IMR-90 (cell line): ENCODE measurements around the gene EYS. TPM values are rescaled to one million over a fixed set of nuclear protein-coding genes. Genes with fewer than 3 reads are reported as not detected.

ENCODE experiments used
- ATAC-seq: fragments of 200-7000 bp; cut with Tn5 transposase; 2 replicates; pipeline ENCODE4 v1.9.1; 2020; ENCODE audit warnings: low read depth, mild to moderate bottlenecking, moderate library complexity
- BruUV-seq: library from RNA; stranded (reverse); fragments of 400-500 nt; replicated peaks from 2 replicates; lab custom pipeline; 2021; lab: Mats Ljungman, UMichigan
- CTCF ChIA-PET: fragments of 300-600 bp; formaldehyde crosslinking; extraction: SDS; loops from one replicate; lab custom pipeline; 2021; ENCODE audit warnings: antibody characterized with exemption; lab: Yijun Ruan, JAX
- POLR2A ChIA-PET: fragments of 300-600 bp; sonication (Branson Sonifier 250); formaldehyde crosslinking; loops from one replicate; lab custom pipeline; 2022; ENCODE audit warnings: antibody characterized with exemption; ENCODE audit not compliant: unreplicated experiment; lab: Charles Lee
- DNase-seq: peaks from one replicate; pipeline ENCODE4 v3.0.0; 2013
- H2AFZ ChIP-seq: replicated peaks from 2 replicates; pipeline ENCODE3; 2013; ENCODE audit warnings: low read length, mild to moderate bottlenecking; ENCODE audit not compliant: poor library complexity
- H2AK5ac ChIP-seq: 2 replicates; pipeline ENCODE4 v1.6.1; 2013; ENCODE audit warnings: low read depth, low read length, inconsistent platforms
- H2AK9ac ChIP-seq: replicated peaks from 2 replicates; pipeline ENCODE3; 2013; ENCODE audit warnings: mild to moderate bottlenecking, low read depth, low read length, moderate library complexity; ENCODE audit not compliant: poor library complexity
- H2BK120ac ChIP-seq: 2 replicates; pipeline ENCODE4 v1.6.1; 2013; ENCODE audit warnings: low read depth, low read length, inconsistent platforms
- H2BK15ac ChIP-seq: 3 replicates; pipeline ENCODE4 v1.6.1; 2013; ENCODE audit warnings: low read depth, low read length, inconsistent platforms
- H2BK20ac ChIP-seq: 2 replicates; pipeline ENCODE4 v1.6.1; 2013; ENCODE audit warnings: low read depth, mild to moderate bottlenecking, inconsistent platforms, low read length, moderate library complexity
- H2BK5ac ChIP-seq: 2 replicates; pipeline ENCODE4 v1.6.1; 2013; ENCODE audit warnings: mild to moderate bottlenecking, low read depth, low read length, inconsistent platforms; ENCODE audit not compliant: poor library complexity, severe bottlenecking
- H3K14ac ChIP-seq: replicated peaks from 2 replicates; pipeline ENCODE4 v1.6.1; 2013; ENCODE audit warnings: low read depth, low read length, inconsistent platforms
- H3K18ac ChIP-seq: 2 replicates; pipeline ENCODE4 v1.6.1; 2013; ENCODE audit warnings: low read depth, low read length, control low read depth
- H3K23ac ChIP-seq: 2 replicates; pipeline ENCODE4 v1.6.1; 2013; ENCODE audit warnings: low read depth, low read length, inconsistent platforms
- H3K27ac ChIP-seq: 2 replicates; pipeline ENCODE4 v1.5.1; 2013; ENCODE audit warnings: mild to moderate bottlenecking, control low read depth, low read length; ENCODE audit not compliant: insufficient read depth
- H3K27me3 ChIP-seq: 2 replicates; pipeline ENCODE4 v1.6.1; 2013; ENCODE audit warnings: low read length; ENCODE audit not compliant: control insufficient read depth, insufficient read depth
- H3K36me3 ChIP-seq: 2 replicates; pipeline ENCODE4 v1.6.1; 2013; ENCODE audit warnings: low read length, mixed read lengths; ENCODE audit not compliant: control insufficient read depth, insufficient read depth
- H3K4ac ChIP-seq: 2 replicates; pipeline ENCODE4 v1.6.1; 2013; ENCODE audit warnings: low read depth, low read length, inconsistent platforms
- H3K4me1 ChIP-seq: 2 replicates; pipeline ENCODE4 v1.6.1; 2013; ENCODE audit warnings: low read length, mixed read lengths; ENCODE audit not compliant: control insufficient read depth, insufficient read depth
- H3K4me2 ChIP-seq: 2 replicates; pipeline ENCODE4 v1.6.1; 2013; ENCODE audit warnings: low read depth, mild to moderate bottlenecking, control low read depth, low read length, moderate library complexity
- H3K4me3 ChIP-seq: 2 replicates; pipeline ENCODE4 v1.5.1; 2013; ENCODE audit warnings: low read depth, mild to moderate bottlenecking, control low read depth, low read length, moderate library complexity; ENCODE audit not compliant: insufficient read depth
- H3K56ac ChIP-seq: 2 replicates; pipeline ENCODE4 v1.6.1; 2013; ENCODE audit warnings: low read length, inconsistent platforms; ENCODE audit not compliant: insufficient read depth; ENCODE audit errors: extremely low read depth
- H3K79me1 ChIP-seq, 2 experiments: 2 replicates each; pipeline ENCODE4 v1.6.1; 2013; ENCODE audit warnings: low read length in 2 of 2, inconsistent platforms in 1 of 2, low read depth in 1 of 2
- H3K9ac ChIP-seq: 2 replicates; pipeline ENCODE4 v1.6.1; 2013; ENCODE audit warnings: low read depth, low read length, control low read depth
- H3K9me1 ChIP-seq: 2 replicates; pipeline ENCODE4 v1.6.1; 2013; ENCODE audit warnings: low read length, inconsistent platforms; ENCODE audit not compliant: insufficient read depth
- H3K9me3 ChIP-seq: 2 replicates; pipeline ENCODE4 v1.6.1; 2013; ENCODE audit warnings: low read length; ENCODE audit not compliant: control insufficient read depth, insufficient read depth
- H4K20me1 ChIP-seq: 2 replicates; pipeline ENCODE4 v1.6.1; 2013; ENCODE audit warnings: low read length, inconsistent platforms; ENCODE audit not compliant: insufficient read depth
- H4K5ac ChIP-seq: 2 replicates; pipeline ENCODE4 v1.6.1; 2013; ENCODE audit warnings: mild to moderate bottlenecking, low read depth, low read length, control low read depth
- H4K8ac ChIP-seq, 2 experiments: 2 replicates each; pipeline ENCODE4 v1.6.1; 2013; ENCODE audit warnings: low read depth in 2 of 2, low read length in 2 of 2, control low read depth in 1 of 2, inconsistent platforms in 1 of 2
- H4K91ac ChIP-seq: 2 replicates; pipeline ENCODE4 v1.6.1; 2013; ENCODE audit warnings: low read depth, low read length, inconsistent platforms; ENCODE audit not compliant: insufficient read depth
- BHLHE40 ChIP-seq: fragments of 150-350 bp; IDR thresholded peaks from 2 replicates; pipeline ENCODE4 v1.6.1; 2016; ENCODE audit warnings: mild to moderate bottlenecking, low read depth, low read length
- CEBPB ChIP-seq: IDR thresholded peaks from 2 replicates; pipeline ENCODE4 v1.6.1; 2012; ENCODE audit warnings: low read depth, low read length, improper control_type of control experiment
- CHD1 ChIP-seq: IDR thresholded peaks from 2 replicates; pipeline ENCODE4 v1.6.1; 2012; ENCODE audit warnings: low read depth, low read length, improper control_type of control experiment
- MAFK ChIP-seq: IDR thresholded peaks from 2 replicates; pipeline ENCODE4 v1.6.1; 2012; ENCODE audit warnings: low read depth, low read length, improper control_type of control experiment
- MAZ ChIP-seq: IDR thresholded peaks from 2 replicates; pipeline ENCODE4 v1.6.1; 2012; ENCODE audit warnings: low read depth, mild to moderate bottlenecking, low read length, improper control_type of control experiment, moderate library complexity, borderline replicate concordance
- MXI1 ChIP-seq: IDR thresholded peaks from 2 replicates; pipeline ENCODE4 v1.6.1; 2012; ENCODE audit warnings: low read depth, mild to moderate bottlenecking, low read length, moderate library complexity, borderline replicate concordance
- NFE2L2 ChIP-seq: fragments of 150-350 bp; IDR thresholded peaks from 2 replicates; pipeline ENCODE4 v1.6.1; 2016; ENCODE audit warnings: low read depth, mild to moderate bottlenecking, low read length
- POLR2A ChIP-seq: IDR thresholded peaks from 2 replicates; pipeline ENCODE4 v1.6.1; 2012; ENCODE audit warnings: mild to moderate bottlenecking, low read depth, low read length
- RFX5 ChIP-seq: IDR thresholded peaks from 2 replicates; pipeline ENCODE4 v1.8.0; 2012; ENCODE audit warnings: low read depth, mild to moderate bottlenecking, low read length, moderate library complexity
- WGBS, 2 experiments: methylation state at CpG; one replicate each; pipeline versions ENCODE4 v1.1.5 to v1.1.7; 2013; ENCODE audit warnings: missing lambda C conversion rate in 2 of 2; ENCODE audit not compliant: insufficient read length in 1 of 2; ENCODE audit errors: extremely low coverage in 2 of 2; 5-methylcytosine and 5-hydroxymethylcytosine counted together
- dilution Hi-C: fragments of 300-500 bp; cut with HindIII; formaldehyde crosslinking; loops from one replicate; pipeline ENCODE4 v1.14.3; 2018; ENCODE audit warnings: low sequenced_read_pairs; ENCODE audit not compliant: unreplicated experiment
- in situ Hi-C: fragments of 300-500 bp; cut with MboI; formaldehyde crosslinking; loops from 3 replicates; pipeline ENCODE4 v1.14.3; 2019; ENCODE audit warnings: low sequenced_read_pairs, inconsistent platforms, mixed read lengths
- intact Hi-C: fragments of 100-400 bp; cut with micrococcal nuclease; formaldehyde crosslinking; loops from 2 replicates; pipeline ENCODE4 v1.10.0; 2022
- polyA plus RNA-seq, 3 experiments: library from polyadenylated mRNA; depleted of rRNA; stranded (reverse); fragments of >200 nt; gene quantifications; 2 replicates each; pipeline ENCODE4 v1.2.3, GENCODE V29; 2012; ENCODE audit warnings: low replicate concordance in 1 of 3
- total RNA-seq: library from RNA; depleted of rRNA; stranded (reverse); fragments of >200 nt; gene quantifications from 2 replicates; pipeline ENCODE4 v1.2.3, GENCODE V29; 2012
- TF ChIP-seq, protein P1 (sequence below): fragments of 150-350 bp; IDR thresholded peaks from 2 replicates; pipeline ENCODE4 v1.6.1; 2016; ENCODE audit warnings: low read depth, mild to moderate bottlenecking, low read length, moderate library complexity, borderline replicate concordance

EYS gene
- total and polyA plus RNA-seq, 2 of the 4 experiments (the other 2 are of a cell fraction) = under 0.01 TPM; not detected in 1

DNA sequence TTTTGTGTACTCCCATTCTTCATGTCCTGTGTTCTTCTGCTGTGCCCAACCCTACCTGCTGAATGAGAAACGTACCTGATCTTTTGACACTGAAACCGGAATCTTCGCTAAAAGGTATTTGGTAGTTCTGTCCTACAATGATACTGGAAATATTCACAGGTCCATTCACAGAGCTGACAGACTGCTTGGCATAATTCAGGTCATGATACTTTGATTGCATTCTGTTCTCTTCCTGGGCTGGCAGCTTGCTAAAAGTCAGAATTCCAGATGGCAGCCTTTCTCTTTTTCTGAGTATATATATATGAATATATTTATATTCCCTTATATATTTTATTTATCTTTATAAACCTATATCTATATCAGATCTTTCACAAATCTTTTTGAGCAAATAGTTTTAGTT is 1696.4 kb downstream of the EYS start (continued):
- TF ChIP-seq CEBPB = no peak
- no peak for TF ChIP-seq MXI1
- TF ChIP-seq MAFK = no peak

DNA sequence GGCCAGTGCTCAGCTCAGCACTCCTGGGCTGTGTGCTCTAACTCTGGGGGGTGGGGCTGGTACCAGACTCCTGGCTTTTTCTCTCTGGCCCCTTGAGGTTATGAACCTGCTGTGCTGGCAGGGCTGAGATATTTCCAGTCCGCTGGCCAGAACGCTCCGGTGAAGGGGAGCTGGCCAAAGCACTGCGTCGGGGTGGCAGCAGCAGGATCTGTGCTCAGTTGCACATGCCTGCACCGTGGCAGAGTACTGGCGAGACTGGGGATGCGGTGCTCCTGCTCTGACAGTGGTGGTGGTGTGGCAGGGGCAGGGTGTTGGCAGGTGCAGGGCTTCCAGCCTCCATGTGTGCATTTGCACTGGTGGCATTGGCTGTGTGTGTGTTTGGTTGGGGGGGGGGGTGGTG is 1697.0 kb downstream of the EYS start:
- Histone ChIP-seq H2AK5ac (no peak overlapping the region), H3K27me3 (no peaks in the 10 kb centered on the region), H3K4me2 (no peak overlapping the region), H2BK5ac (no peak overlapping the region), H4K20me1 (no peaks in the 10 kb centered on the region), H3K14ac (no peak overlapping the region), H4K8ac (no peak overlapping the region), H3K9ac (no peak overlapping the region), H3K56ac (no peak overlapping the region), H2BK15ac (no peak overlapping the region), H3K9me1 (no peaks in the 10 kb centered on the region), H3K4me1 (no peaks in the 10 kb centered on the region), H3K27ac (no peak overlapping the region), H3K4ac (no peak overlapping the region), H3K9me3 (no peaks in the 10 kb centered on the region), H2AK9ac (peak overlapping the region; percentile 26), H4K91ac (no peak overlapping the region), H2BK120ac (no peak overlapping the region), H3K36me3 (no peaks in the 10 kb centered on the region), H3K79me1 (no peaks in the 10 kb centered on the region), H3K23ac (no peak overlapping the region), H3K18ac (no peak overlapping the region), H4K5ac (no peak overlapping the region), H2AFZ (no peak overlapping the region), H2BK20ac (no peak overlapping the region), H3K4me3 (no peak overlapping the region)
- no peak for ATAC-seq
- intact Hi-C loops = loop anchor here (5.0 kb wide), 1 partner anchor 88 kb away; no protein-coding TSS in a partner anchor
- 89% methylated on average over 5 of the region's 8 CpGs; no CpG with 5 or more reads in 1 of the 2 experiments for WGBS, 2 experiments
- BruUV-seq = no TSS peak
- in situ Hi-C loops = loop anchor here (5.0 kb wide), 1 partner anchor 322 kb away; no protein-coding TSS in a partner anchor
- dilution Hi-C loops = no loop called here
- TF ChIP-seq NFE2L2 = no peak
- no peak for TF ChIP-seq RFX5
- TF ChIP-seq BHLHE40 = no peak
- TF ChIP-seq, protein P1, sequence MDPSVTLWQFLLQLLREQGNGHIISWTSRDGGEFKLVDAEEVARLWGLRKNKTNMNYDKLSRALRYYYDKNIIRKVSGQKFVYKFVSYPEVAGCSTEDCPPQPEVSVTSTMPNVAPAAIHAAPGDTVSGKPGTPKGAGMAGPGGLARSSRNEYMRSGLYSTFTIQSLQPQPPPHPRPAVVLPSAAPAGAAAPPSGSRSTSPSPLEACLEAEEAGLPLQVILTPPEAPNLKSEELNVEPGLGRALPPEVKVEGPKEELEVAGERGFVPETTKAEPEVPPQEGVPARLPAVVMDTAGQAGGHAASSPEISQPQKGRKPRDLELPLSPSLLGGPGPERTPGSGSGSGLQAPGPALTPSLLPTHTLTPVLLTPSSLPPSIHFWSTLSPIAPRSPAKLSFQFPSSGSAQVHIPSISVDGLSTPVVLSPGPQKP = no peak
- no peak for TF ChIP-seq CHD1
- no peak for TF ChIP-seq POLR2A
- no peak for TF ChIP-seq MXI1
- TF ChIP-seq MAFK = no peak
- no peak for TF ChIP-seq CEBPB
- no peak for TF ChIP-seq MAZ
- POLR2A ChIA-PET = no interaction called here
- DNase-seq = no peak
- CTCF ChIA-PET = no interaction called here
